ENCODE data around the gene NFKB2. TPM values are rescaled to one million over a fixed set of nuclear protein-coding genes. Genes with fewer than 3 reads are reported as not detected.

NFKB2 gene
- total RNA-seq, 1 experiment from 2014 or later: 27.6 TPM

GRCh38 chr10:102426803-102427287 lies 31.3 kb downstream of the NFKB2 start:
- Mint-ChIP-seq H3K27ac (no peak overlapping the region), H3K27me3 (ENCODE audit: low read depth) (peaks cover 11% of the 10 kb centered on the region), H3K4me1 (peaks cover 14% of the 10 kb centered on the region), H3K9me3 (no peaks in the 10 kb centered on the region), H3K4me3 (no peak overlapping the region), H3K36me3 (peaks cover 9% of the 10 kb centered on the region; the same call in 1 of the 2 replicates)
- no peak for DNase-seq (ENCODE audit: low spot score)
- no peak for ATAC-seq
- no peak for TF ChIP-seq CREB1 (CRISPR knock-in tag; IDR thresholded peaks at IDR 0.05)
- no peak for TF ChIP-seq ZNF317 (CRISPR knock-in tag; IDR thresholded peaks at IDR 0.05; ENCODE audit: borderline replicate concordance, low read depth)
- no peak for TF ChIP-seq TEAD1 (CRISPR knock-in tag; IDR thresholded peaks at IDR 0.05)
- TF ChIP-seq ZNF416 (CRISPR knock-in tag; IDR thresholded peaks at IDR 0.05): no peak
- no peak for TF ChIP-seq JUN (CRISPR knock-in tag; IDR thresholded peaks at IDR 0.05)
- TF ChIP-seq MLX (CRISPR knock-in tag; IDR thresholded peaks at IDR 0.05): no peak
- POLR2A ChIA-PET: no interaction called here
- CTCF ChIA-PET: interaction anchor here (0.6 to 1.5 kb wide), 3 partner anchors 20 to 28 kb away, joined by 4 to 6 read pairs (median 4); no protein-coding TSS in a partner anchor

GRCh38 chr10:102429468-102429867 lies 34.0 kb downstream of the NFKB2 start:
- peaks cover 31% of the 10 kb centered on the region for H3K27me3 Mint-ChIP-seq (ENCODE audit: low read depth)
- no peak for TF ChIP-seq ZNF281 (CRISPR knock-in tag; IDR thresholded peaks at IDR 0.05)
- no peak for TF ChIP-seq OVOL2 (CRISPR knock-in tag; IDR thresholded peaks at IDR 0.05; ENCODE audit: borderline replicate concordance)
- no peak for TF ChIP-seq CDX4 (CRISPR knock-in tag; IDR thresholded peaks at IDR 0.05; ENCODE audit: borderline replicate concordance)
- TF ChIP-seq HMGXB4 (CRISPR knock-in tag; IDR thresholded peaks at IDR 0.05): no peak
- no peak for TF ChIP-seq PREB (CRISPR knock-in tag; IDR thresholded peaks at IDR 0.05; ENCODE audit: borderline replicate concordance)
- TF ChIP-seq NFYB (CRISPR knock-in tag; conservative IDR thresholded peaks at IDR 0.05; ENCODE audit: low read depth): no peak
- no peak for TF ChIP-seq JAZF1 (CRISPR knock-in tag; IDR thresholded peaks at IDR 0.05)
- no peak for TF ChIP-seq FOXJ3 (CRISPR knock-in tag; IDR thresholded peaks at IDR 0.05; ENCODE audit: borderline replicate concordance)
- no peak for TF ChIP-seq ZNF138 (CRISPR knock-in tag; conservative IDR thresholded peaks at IDR 0.05)
- POLR2A ChIA-PET: interaction anchor here (0.6 to 1.5 kb wide), 3 partner anchors 9 to 179 kb away, joined by 3 to 5 read pairs (median 3); partner anchors contain the start of gene FBXL15
- no peak overlapping the region for H3K27ac Mint-ChIP-seq
- no peaks in the 10 kb centered on the region for H3K36me3 Mint-ChIP-seq
- ATAC-seq (no peak), DNase-seq (ENCODE audit: low spot score) (no peak)
- no peak overlapping the region for H3K4me3 Mint-ChIP-seq
- H3K4me1 Mint-ChIP-seq: peaks cover 7% of the 10 kb centered on the region
- CTCF ChIA-PET: no interaction called here
- H3K9me3 Mint-ChIP-seq: no peaks in the 10 kb centered on the region

All from WTC11 (cell line).